NCI-H524 treated with DMSO at 0.1 percent for 48 hours (cell line): Measurements from ENCODE around the gene THAP3.

Source experiments
- DNase-seq: peaks from one replicate; lab custom pipeline; 2025; lab: John Stamatoyannopoulos, UW

The THAP3 gene, protein sequence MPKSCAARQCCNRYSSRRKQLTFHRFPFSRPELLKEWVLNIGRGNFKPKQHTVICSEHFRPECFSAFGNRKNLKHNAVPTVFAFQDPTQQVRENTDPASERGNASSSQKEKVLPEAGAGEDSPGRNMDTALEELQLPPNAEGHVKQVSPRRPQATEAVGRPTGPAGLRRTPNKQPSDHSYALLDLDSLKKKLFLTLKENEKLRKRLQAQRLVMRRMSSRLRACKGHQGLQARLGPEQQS

DNA sequence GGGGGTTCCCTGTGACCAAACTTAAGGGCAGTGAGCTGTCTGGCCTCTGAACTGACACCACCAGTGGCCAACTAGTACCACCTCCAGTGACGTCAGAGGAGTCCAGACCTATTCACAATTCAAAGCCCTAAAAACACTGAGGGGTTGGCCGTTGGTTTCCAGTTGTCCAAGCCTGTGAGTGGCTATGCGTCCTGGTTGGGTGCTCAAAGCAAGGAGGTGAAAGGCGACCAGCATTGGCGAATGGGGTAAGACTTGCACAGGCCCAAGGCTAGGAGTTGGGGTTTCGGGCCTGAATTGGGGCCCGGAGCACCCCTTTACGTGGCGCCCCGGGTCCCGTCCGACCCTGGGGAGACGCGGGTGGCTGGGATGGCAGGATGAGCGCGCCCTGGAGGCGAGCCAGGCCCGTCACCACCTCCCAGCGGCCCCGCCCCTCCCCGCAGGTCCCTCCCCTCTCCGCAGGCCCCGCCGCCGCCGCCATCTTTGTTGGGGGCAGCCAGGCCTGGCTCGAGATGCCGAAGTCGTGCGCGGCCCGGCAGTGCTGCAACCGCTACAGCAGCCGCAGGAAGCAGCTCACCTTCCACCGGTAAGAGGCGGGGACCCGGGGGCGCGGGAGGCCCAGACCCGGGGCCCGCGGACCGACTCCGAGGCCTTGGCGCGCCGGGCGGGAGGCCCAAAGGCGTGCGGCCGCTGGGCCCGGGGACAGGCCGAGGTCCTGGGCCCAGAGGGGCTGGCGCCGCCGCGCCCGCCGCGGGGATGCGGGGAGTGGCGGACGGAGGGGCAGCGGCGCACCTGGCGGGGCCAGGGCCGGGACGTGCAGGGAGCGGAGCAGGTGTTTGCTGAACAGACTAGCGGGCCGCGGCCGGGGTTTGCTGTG, at the start of gene THAP3:
THAP3 (plus strand) TSS at position 159 of the 874 bp plus-strand sequence; CDS start at position 510, 351 bp downstream.
- DNase-seq: no peak

DNA sequence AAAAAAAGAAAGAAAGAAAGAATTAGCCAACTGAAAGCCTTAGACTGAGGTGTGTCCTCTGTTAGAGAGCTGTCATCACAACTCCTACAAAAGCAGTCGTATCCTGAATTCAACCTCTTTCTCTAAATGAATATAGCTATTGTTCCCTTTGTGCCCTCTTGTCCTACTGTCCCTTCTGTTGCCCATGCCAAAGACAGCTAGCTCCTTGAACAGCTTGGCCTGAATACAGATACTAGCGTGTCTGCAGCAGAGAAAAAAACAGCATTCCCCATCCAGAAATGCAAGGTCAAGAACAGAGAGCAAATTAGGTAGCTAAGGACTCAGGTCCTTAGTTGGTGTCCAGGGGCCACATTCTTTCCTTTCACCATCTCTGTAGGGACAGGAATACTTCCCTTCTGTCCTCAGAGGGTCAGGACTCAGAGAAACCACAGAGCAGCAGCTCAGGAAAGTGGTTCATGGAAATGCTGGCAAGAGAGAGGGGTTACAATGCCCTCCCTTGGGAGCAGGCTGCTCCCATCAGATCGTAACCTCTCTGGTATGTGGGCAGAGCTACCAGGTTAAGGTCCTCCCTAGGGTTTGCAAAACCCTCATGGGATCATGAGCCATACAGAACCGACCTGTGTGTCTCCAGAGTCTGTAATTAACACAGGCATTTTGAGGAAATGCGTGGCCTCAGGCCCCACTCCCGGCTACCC, 46.7 kb upstream of the THAP3 start:
- no peak for DNase-seq

DNA sequence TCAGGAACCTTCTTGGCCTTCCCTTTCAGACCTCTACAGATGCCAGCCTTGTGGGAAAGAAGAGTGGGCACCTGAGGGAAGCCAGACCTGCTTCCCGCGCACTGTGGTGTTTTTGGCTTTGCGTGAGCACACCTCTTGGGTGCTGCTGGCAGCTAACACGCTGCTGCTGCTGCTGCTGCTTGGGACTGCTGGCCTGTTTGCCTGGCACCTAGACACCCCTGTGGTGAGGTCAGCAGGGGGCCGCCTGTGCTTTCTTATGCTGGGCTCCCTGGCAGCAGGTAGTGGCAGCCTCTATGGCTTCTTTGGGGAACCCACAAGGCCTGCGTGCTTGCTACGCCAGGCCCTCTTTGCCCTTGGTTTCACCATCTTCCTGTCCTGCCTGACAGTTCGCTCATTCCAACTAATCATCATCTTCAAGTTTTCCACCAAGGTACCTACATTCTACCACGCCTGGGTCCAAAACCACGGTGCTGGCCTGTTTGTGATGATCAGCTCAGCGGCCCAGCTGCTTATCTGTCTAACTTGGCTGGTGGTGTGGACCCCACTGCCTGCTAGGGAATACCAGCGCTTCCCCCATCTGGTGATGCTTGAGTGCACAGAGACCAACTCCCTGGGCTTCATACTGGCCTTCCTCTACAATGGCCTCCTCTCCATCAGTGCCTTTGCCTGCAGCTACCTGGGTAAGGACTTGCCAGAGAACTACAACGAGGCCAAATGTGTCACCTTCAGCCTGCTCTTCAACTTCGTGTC, 45.9 kb upstream of the THAP3 start:
- DNase-seq: no peak

DNA sequence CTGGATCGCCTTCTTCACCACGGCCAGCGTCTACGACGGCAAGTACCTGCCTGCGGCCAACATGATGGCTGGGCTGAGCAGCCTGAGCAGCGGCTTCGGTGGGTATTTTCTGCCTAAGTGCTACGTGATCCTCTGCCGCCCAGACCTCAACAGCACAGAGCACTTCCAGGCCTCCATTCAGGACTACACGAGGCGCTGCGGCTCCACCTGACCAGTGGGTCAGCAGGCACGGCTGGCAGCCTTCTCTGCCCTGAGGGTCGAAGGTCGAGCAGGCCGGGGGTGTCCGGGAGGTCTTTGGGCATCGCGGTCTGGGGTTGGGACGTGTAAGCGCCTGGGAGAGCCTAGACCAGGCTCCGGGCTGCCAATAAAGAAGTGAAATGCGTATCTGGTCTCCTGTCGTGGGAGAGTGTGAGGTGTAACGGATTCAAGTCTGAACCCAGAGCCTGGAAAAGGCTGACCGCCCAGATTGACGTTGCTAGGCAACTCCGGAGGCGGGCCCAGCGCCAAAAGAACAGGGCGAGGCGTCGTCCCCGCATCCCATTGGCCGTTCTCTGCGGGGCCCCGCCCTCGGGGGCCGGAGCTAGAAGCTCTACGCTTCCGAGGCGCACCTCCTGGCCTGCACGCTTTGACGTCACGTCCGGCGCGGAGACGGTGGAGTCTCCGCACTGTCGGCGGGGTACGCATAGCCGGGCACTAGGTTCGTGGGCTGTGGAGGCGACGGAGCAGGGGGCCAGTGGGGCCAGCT, 45.1 kb upstream of the THAP3 start, which contains the start of gene ZBTB48:
ZBTB48 (plus strand) TSS at position 621 of the 745 bp plus-strand sequence. CDS start 616 bp downstream, outside the sequence.
- peak; percentile 76 for DNase-seq

- no peak for DNase-seq
These were observed 44.5 kb upstream of the THAP3 start for GRCh38 chr1:6580119-6580592.

GRCh38 chr1:6580593-6581409, 43.9 kb upstream of the THAP3 start:
- no peak for DNase-seq

DNA sequence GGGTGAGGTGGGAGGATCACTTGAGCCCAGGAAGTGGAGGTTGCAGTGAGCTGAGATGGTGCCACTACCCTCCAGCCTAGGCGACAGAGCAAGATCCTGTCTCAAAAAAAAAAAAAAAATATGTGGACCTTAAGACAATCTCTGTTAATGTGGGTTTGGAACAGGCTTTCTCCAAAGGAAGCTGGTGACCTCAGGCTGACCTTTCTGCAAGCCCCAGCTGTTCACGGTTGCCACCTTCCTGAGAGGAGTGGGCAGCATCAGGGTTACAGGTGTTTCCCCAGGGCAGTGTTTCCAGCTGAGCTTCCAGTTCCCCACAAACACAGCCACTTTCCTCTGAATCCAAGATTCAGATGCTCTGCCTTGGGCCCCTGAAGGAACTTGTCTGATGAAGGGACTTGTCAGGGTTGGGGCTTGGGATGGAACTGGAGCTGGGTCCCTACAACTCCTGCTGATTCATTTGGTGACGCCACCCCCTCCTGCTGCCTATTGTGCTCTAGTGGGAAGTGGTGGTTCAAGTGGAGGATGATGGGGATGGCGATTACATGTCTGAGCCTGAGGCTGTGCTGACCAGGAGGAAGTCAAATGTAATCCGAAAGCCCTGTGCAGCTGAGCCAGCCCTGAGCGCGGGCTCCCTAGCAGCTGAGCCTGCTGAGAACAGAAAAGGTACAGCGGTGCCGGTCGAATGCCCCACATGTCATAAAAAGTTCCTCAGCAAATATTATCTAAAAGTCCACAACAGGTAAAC, 42.9 kb upstream of the THAP3 start:
- no peak for DNase-seq

GRCh38 chr1:6582370-6582769, 42.3 kb upstream of the THAP3 start:
- DNase-seq: no peak

GRCh38 chr1:6584126-6585080, 40.3 kb upstream of the THAP3 start:
- no peak for DNase-seq

GRCh38 chr1:6585081-6585722, 39.5 kb upstream of the THAP3 start:
- no peak for DNase-seq

GRCh38 chr1:6585841-6586240, 38.8 kb upstream of the THAP3 start:
- no peak for DNase-seq

GRCh38 chr1:6586404-6586816, 38.3 kb upstream of the THAP3 start:
- no peak for DNase-seq

DNA sequence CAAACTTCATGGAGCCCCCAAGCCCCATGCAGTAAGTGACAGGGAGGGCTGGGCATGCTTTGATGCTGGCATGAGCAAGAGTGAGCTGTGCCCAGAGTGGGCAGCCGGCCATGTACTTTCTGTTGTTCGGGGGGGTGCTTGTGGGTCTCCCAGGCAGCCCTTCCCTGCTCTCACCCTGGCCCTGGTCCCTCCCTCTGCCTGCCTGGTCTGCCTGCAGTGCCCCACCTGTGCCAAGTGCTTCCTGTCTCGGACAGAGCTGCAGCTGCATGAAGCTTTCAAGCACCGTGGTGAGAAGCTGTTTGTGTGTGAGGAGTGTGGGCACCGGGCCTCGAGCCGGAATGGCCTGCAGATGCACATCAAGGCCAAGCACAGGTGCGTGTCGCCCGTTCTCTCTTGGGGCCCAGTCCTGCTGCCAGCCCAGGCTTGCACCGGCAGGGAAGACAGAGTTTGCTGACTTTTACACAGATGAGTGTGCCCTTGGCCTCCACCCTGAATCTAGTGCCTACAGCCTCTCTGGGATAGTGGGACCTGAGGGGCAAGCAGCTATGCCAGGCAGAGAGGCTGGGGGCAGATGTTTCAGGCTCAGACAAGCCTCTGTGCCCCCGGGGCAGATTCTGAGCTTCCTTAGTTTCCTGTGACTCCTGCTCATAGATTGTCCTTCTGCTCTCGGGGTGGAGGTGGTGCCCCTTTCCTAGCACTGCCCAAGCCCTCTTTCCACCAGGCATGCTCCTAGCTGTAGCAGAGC, 37.2 kb upstream of the THAP3 start:
- DNase-seq: no peak

GRCh38 chr1:6588128-6588892, 36.4 kb upstream of the THAP3 start:
- DNase-seq: no peak

DNA sequence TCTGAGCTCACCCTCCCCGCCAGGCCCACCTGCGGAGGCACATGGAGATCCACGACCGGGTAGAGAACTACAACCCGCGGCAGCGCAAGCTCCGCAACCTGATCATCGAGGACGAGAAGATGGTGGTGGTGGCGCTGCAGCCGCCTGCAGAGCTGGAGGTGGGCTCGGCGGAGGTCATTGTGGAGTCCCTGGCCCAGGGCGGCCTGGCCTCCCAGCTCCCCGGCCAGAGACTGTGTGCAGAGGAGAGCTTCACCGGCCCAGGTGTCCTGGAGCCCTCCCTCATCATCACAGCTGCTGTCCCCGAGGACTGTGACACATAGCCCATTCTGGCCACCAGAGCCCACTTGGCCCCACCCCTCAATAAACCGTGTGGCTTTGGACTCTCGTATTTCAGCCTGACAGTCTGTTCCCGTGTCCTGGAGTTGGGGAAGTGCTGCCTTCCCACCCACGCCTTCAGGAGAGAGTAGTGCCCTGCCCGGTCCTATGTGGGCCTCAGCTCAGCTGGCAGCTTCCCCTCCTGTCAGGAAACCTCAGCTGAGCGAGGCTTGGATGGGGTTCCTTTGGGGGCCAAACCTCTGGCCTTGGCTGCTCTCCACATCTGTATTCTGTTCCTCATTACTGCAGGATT, 35.7 kb upstream of the THAP3 start:
- no peak for DNase-seq

DNA sequence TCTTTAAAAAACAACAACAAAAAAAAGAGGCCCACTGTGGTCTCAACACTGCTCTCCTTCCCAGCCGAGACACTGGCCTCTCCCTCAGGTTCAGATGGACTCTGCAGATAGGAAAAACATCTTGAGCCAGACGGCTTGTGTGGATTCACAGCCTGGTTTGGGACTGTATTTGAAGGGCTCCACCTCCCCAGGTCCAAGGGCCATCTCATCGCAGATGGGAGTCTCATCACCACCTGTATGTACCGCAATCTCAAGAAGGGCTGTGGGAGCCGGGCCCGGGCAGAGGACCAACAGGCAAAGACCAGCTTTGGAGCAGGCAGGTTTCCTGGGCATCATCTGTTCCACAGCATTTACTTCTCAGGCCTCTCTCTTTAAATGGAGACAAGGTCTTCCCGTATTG, 34.6 kb upstream of the THAP3 start:
- no peak for DNase-seq
